KMS-11 (cell line): ENCODE measurements around the gene DLG1.

Source experiments
- H2AFZ ChIP-seq: fragments of 200-600 bp; sonication (generic); 2 replicates; pipeline ENCODE4 v1.6.1; 2016; ENCODE audit warnings: antibody characterized with exemption, mixed run types, low read depth
- H3K27ac ChIP-seq: fragments of 200-600 bp; sonication (generic); 2 replicates; pipeline ENCODE4 v1.6.1; 2016; ENCODE audit warnings: mild to moderate bottlenecking, mixed run types
- H3K27me3 ChIP-seq: fragments of 200-600 bp; sonication (generic); 2 replicates; pipeline ENCODE4 v1.6.1; 2017; ENCODE audit warnings: mild to moderate bottlenecking, low read depth, mixed run types, moderate library complexity; ENCODE audit not compliant: insufficient read depth
- H3K36me3 ChIP-seq: fragments of 200-600 bp; sonication (generic); 2 replicates; pipeline ENCODE4 v1.6.1; 2017; ENCODE audit warnings: mild to moderate bottlenecking, mixed run types; ENCODE audit not compliant: insufficient read depth
- H3K4me1 ChIP-seq: fragments of 200-600 bp; sonication (generic); 2 replicates; pipeline ENCODE4 v1.6.1; 2016; ENCODE audit warnings: mild to moderate bottlenecking, low read depth, mixed run types; ENCODE audit not compliant: poor library complexity, severe bottlenecking
- H3K4me2 ChIP-seq: fragments of 200-600 bp; sonication (generic); 2 replicates; pipeline ENCODE4 v1.7.0; 2016; ENCODE audit warnings: mild to moderate bottlenecking, mixed run types
- H3K4me3 ChIP-seq: fragments of 200-600 bp; sonication (generic); IDR thresholded peaks from 2 replicates; pipeline ENCODE4 v1.6.1; 2017; ENCODE audit warnings: low read depth, low read length, mixed read lengths; ENCODE audit not compliant: insufficient read depth
- H3K79me2 ChIP-seq: fragments of 200-600 bp; sonication (generic); 2 replicates; pipeline ENCODE4 v1.6.1; 2016; ENCODE audit warnings: low read depth, mixed run types; ENCODE audit not compliant: insufficient read depth
- H3K9ac ChIP-seq: fragments of 200-600 bp; sonication (generic); 2 replicates; pipeline ENCODE4 v1.6.1; 2016; ENCODE audit warnings: mild to moderate bottlenecking, mixed run types
- H4K20me1 ChIP-seq: fragments of 200-600 bp; sonication (generic); 2 replicates; pipeline ENCODE4 v1.6.1; 2016; ENCODE audit warnings: mild to moderate bottlenecking, mixed run types; ENCODE audit not compliant: insufficient read depth
- TF ChIP-seq, protein P1 (sequence below): fragments of 200-600 bp; sonication (generic); conservative IDR thresholded peaks from 2 replicates; pipeline ENCODE4 v1.6.1; 2017; ENCODE audit warnings: low read depth, mild to moderate bottlenecking, antibody characterized with exemption, low read length, moderate library complexity, mixed read lengths

DLG1 gene

DNA sequence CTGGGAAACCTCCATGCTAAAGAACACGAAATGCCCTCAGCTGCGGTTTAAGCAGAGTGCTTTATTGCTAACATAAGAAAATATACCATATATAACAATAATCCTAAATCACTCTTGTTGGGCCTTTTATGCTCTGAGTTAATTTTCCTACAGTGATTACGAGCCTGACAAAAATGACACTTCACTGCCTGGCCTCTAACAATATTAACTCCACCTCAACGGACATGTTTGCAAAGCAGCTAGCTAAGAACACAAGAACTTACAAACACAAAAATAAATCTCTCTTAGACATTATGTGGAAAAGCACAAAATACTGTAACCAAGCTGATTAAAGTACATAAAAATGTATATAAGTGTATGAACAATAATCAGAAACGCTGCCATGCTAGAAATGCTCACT lies 40.7 kb downstream of the DLG1 start:
- Histone ChIP-seq H3K27me3 (no peaks in the 10 kb centered on the region), H3K4me1 (no peaks in the 10 kb centered on the region), H3K79me2 (peaks cover 31% of the 10 kb centered on the region; the same call in 1 of the 2 replicates), H3K4me3 (no peak overlapping the region), H2AFZ (no peak overlapping the region), H3K4me2 (no peak overlapping the region), H3K36me3 (no peaks in the 10 kb centered on the region), H4K20me1 (no peaks in the 10 kb centered on the region), H3K27ac (no peak overlapping the region), H3K9ac (no peak overlapping the region)
- TF ChIP-seq, protein P1, sequence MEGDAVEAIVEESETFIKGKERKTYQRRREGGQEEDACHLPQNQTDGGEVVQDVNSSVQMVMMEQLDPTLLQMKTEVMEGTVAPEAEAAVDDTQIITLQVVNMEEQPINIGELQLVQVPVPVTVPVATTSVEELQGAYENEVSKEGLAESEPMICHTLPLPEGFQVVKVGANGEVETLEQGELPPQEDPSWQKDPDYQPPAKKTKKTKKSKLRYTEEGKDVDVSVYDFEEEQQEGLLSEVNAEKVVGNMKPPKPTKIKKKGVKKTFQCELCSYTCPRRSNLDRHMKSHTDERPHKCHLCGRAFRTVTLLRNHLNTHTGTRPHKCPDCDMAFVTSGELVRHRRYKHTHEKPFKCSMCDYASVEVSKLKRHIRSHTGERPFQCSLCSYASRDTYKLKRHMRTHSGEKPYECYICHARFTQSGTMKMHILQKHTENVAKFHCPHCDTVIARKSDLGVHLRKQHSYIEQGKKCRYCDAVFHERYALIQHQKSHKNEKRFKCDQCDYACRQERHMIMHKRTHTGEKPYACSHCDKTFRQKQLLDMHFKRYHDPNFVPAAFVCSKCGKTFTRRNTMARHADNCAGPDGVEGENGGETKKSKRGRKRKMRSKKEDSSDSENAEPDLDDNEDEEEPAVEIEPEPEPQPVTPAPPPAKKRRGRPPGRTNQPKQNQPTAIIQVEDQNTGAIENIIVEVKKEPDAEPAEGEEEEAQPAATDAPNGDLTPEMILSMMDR, result no peak

DNA sequence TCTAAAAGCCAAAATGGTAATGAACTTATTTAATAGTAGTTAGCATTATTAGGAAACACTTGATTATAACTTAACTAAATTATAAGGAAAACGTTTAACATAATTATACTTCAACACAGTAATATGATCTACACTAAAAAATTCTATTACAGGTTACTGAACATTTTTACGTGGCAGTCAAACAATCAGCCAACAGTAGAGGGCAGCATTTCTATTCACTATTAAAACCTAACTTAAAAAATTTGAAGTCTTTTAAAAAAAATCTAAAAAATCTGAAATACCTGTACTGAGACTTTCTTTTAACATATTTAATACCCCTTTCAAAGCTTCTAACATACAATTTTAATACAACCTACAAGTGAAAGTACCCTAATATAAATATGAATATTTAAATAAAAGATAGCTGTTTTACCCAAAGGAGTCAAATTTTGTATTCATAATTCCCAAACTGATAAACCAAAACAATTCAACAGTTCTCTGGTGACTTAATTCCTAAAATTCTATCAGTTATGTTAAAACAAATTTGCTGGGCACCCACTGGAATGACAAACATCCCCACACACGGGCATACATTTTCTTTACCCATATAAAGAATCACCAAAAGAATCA lies 41.5 kb downstream of the DLG1 start:
- Histone ChIP-seq H3K4me2 (no peak overlapping the region), H3K36me3 (no peaks in the 10 kb centered on the region), H3K79me2 (peaks cover 33% of the 10 kb centered on the region; the same call in 1 of the 2 replicates), H4K20me1 (no peaks in the 10 kb centered on the region), H3K4me1 (no peaks in the 10 kb centered on the region), H3K27ac (no peak overlapping the region), H3K4me3 (no peak overlapping the region), H2AFZ (no peak overlapping the region), H3K9ac (no peak overlapping the region), H3K27me3 (no peaks in the 10 kb centered on the region)
- TF ChIP-seq, protein P1, result peak; percentile 87

DNA sequence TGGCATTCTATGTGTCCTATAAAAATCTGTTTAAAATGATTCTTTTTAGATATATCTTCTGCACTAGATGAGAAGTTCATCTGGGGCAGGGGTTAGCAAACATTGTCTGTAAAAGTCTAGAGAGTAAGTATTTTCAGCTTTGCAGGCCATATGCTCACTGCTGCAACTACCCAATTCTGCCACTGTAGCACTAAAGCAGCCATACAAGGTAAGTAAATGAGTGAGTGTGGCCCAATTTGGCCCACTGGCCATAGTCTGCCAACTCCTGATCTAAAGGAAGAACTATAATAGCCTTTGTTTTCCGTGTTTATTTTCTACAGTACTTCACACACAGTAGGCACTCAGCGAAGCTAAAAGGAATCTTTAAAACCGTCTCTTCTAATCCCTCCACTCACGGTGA lies 42.3 kb downstream of the DLG1 start:
- H4K20me1 ChIP-seq, result no peaks in the 10 kb centered on the region
- H3K27ac ChIP-seq, result no peak overlapping the region
- no peak overlapping the region for H2AFZ ChIP-seq
- TF ChIP-seq, protein P1, result no peak
- no peak overlapping the region for H3K4me2 ChIP-seq
- H3K4me1 ChIP-seq, result no peaks in the 10 kb centered on the region
- no peak overlapping the region for H3K9ac ChIP-seq
- H3K4me3 ChIP-seq, result no peak overlapping the region
- H3K79me2 ChIP-seq, result peaks cover 39% of the 10 kb centered on the region; the same call in 1 of the 2 replicates
- H3K36me3 ChIP-seq, result no peaks in the 10 kb centered on the region
- no peaks in the 10 kb centered on the region for H3K27me3 ChIP-seq

DNA sequence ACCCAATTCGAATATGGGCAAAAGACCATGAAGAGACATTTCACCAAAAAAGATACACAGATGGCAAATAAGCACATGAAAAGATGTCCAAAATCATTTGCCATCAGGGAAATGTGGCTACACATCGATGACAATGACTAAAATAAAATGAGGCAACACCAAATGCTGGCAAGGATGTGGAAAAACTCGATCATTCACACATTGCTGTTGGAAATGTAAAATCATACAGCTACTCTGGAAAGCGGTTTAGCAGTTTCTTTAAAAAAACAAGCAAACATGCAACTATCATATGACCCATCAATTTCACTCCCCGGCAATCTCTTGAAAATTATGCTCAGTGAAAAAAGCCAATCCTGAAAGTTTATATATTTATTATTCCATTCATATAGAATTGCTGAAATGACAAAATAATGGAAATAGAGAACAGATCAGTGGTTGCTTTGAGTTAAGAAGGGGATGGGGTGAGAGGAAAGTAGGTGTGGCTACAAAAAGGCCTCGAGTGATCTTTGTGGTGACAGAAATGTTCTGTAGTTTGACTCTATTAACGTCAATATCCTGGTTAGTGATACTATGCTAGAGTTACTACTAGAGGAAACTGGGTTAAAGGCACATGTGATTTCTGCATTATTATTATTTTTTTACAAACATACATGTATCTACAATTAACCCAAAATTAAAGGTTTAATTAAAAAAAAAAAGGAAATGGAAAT lies 45.0 kb downstream of the DLG1 start:
- Histone ChIP-seq H3K36me3 (no peaks in the 10 kb centered on the region), H2AFZ (no peak overlapping the region), H3K4me2 (no peak overlapping the region), H3K79me2 (peaks cover 51% of the 10 kb centered on the region; the same call in 1 of the 2 replicates), H3K4me1 (no peaks in the 10 kb centered on the region), H3K27ac (no peak overlapping the region), H3K9ac (no peak overlapping the region), H3K4me3 (no peak overlapping the region), H3K27me3 (no peaks in the 10 kb centered on the region), H4K20me1 (no peaks in the 10 kb centered on the region)
- TF ChIP-seq, protein P1, result no peak
